C4-2B (cell line): ENCODE results near the gene FUS.

Source experiments
- CTCF ChIP-seq: fragments of 450-650 bp; conservative IDR thresholded peaks from 2 replicates; pipeline ENCODE4 v1.5.1; 2017; ENCODE audit warnings: mild to moderate bottlenecking
- ZFX ChIP-seq: fragments of 450-650 bp; IDR thresholded peaks from 2 replicates; pipeline ENCODE4 v1.6.1; 2017

- TF ChIP-seq CTCF = no peak
- no peak for TF ChIP-seq ZFX
Observed at GRCh38 chr16:31134625-31135534, 45.1 kb upstream of the FUS start.
